Rectal smooth muscle tissue (tissue), 1 donor: ENCODE results near the gene WASF2.
"Not testable (repeated sequence)": the region's sequence is repeated elsewhere in the genome, so short reads cannot be mapped to it uniquely, and the experiment has no call there.

Experiments
- H3K27ac ChIP-seq: one replicate; pipeline ENCODE4 v1.7.0; 2013; ENCODE audit warnings: low read depth, low read length, inconsistent platforms
- H3K27me3 ChIP-seq: one replicate; pipeline ENCODE4 v1.7.0; 2013; ENCODE audit warnings: low read length; ENCODE audit not compliant: control insufficient read depth, insufficient read depth
- H3K36me3 ChIP-seq: one replicate; pipeline ENCODE4 v1.7.0; 2013; ENCODE audit warnings: low read length; ENCODE audit not compliant: control insufficient read depth, insufficient read depth
- H3K4me1 ChIP-seq: one replicate; pipeline ENCODE4 v1.7.0; 2013; ENCODE audit warnings: low read length; ENCODE audit not compliant: control insufficient read depth, insufficient read depth
- H3K4me3 ChIP-seq: one replicate; pipeline ENCODE4 v1.7.0; 2013; ENCODE audit warnings: low read length
- H3K9ac ChIP-seq: one replicate; pipeline ENCODE4 v1.7.0; 2013; ENCODE audit warnings: low read length

WASF2 gene

DNA sequence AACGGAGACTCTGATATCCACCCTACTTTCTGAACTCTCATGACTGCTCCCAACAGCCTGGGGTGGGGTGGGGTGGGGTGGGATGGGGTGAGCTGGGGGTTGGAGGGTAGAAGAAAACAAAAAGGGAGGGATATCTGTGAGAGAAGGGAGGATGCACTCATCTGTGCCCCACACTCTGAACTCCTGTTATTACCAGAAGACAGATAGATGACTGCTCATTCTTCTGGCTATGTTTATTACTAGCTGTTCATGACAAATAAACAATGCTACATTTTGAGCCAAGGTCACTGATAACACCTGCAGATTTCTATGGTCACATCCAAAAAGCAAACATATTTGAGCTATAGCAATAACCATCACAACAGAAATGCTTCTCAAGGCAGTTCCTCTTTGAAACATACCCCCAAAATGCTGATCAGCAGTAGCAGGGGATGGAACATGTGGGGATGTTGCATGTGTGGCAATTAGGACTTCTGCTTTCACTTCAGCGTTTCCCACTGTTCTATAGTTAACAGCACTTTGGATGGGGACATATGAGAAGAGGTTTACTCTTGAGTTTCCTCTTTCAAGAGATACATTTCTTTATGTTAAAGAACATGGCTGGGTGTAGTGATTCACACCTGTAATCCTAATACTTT lies 54.3 kb downstream of the WASF2 start:
- H3K4me1 ChIP-seq: peaks cover 31% of the 10 kb centered on the region
- H3K9ac ChIP-seq: no peak overlapping the region
- H3K4me3 ChIP-seq: no peak overlapping the region
- no peaks in the 10 kb centered on the region for H3K36me3 ChIP-seq
- H3K27ac ChIP-seq: no peak overlapping the region
- H3K27me3 ChIP-seq: no peaks in the 10 kb centered on the region

DNA sequence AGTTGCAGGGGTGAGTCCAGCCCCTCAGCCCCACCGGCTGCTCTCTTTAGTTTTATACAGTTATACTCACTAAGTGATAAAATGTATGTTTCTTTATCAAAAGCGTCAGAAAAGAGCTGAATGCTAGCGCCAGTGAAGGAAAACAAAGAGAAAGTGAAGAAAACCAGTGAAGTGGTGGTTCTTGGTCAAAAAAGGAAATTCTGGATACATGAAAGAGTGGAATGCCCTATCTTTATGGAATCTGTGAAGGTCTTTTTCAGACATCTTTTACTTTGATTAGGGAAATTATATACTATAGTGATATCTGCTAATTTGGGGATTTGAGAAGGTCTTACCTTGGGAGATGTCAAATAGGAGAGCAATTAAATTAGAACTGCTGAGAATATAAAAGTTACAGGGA lies 56.3 kb downstream of the WASF2 start:
- Histone ChIP-seq H3K27me3 (no peaks in the 10 kb centered on the region), H3K27ac (no peak overlapping the region), H3K36me3 (no peaks in the 10 kb centered on the region), H3K4me3 (no peak overlapping the region), H3K9ac (no peak overlapping the region), H3K4me1 (peaks cover 37% of the 10 kb centered on the region)

DNA sequence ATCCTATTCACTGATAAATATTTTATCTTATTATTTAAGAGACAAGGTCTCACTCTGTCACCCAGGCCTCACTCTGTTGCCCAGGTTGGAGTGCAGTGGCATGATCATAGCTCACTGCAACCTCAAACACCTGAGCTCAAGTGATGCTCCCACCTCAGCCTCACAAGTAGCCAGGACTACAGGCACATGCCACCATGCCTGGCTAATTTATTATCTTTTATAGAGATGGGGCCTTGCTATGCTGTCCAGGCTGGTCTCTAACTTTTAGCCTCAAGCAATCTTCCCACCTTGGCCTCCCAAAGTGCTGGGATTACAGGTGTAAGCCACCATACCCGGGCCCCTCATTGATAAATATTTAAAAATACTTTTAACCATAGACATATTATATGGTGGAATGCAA lies 57.2 kb downstream of the WASF2 start:
- H3K9ac ChIP-seq, H3K36me3 ChIP-seq, H3K4me3 ChIP-seq, H3K27ac ChIP-seq, H3K27me3 ChIP-seq: not testable (repeated sequence)
- H3K4me1 ChIP-seq: peaks cover 37% of the 10 kb centered on the region

DNA sequence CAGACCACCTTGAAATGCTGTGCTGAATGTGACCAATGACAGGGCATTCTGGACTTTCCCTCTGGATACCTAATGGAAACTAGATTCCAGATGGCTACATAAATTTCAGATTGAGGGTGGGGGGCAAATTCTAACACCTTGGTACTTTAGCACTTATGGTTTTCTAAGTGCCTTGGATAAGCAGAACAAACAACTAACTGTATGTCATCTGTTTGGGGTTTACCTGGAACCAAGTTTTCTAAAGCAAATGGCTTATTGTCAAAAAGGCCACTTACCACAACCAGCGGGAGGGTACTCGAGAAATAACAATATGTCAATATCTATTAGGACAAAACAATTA lies 58.4 kb downstream of the WASF2 start:
- Histone ChIP-seq H3K4me1 (peaks cover 32% of the 10 kb centered on the region), H3K4me3 (no peak overlapping the region), H3K27me3 (no peaks in the 10 kb centered on the region), H3K27ac (peak overlapping the region; percentile 42), H3K36me3 (peaks cover 14% of the 10 kb centered on the region), H3K9ac (no peak overlapping the region)

DNA sequence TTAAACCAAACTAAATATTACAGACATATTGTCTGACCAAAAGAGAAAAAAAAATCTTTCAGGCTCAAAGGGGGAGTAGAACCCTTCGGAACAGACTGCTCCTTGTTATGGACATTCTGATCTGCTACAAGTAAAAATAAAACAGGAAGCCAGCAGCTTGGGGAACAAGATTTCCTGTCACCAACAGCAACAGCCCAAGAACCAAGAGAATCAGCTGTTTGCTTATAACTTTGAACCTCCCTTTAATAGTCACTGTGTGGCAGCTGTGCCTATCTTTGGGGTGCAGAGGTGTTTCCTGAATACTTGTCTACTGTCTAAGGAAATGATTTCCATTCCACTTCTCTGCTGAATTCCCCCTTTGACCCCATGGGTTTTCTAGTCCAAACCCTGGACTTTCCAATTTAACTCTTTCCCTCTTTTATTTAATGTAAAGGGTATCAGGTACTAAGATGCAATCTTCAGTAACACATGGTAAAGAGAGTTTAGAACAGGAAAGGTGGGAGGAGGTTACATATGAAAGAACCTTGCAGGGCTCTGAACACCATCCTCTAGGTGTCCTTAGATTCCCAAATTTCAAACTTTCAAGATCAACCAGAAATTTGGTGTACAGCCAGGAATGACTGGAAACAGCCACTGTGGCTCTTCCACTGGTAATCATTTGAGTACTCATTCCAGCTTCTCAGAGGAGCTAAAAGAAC lies 58.9 kb downstream of the WASF2 start:
- peaks cover 30% of the 10 kb centered on the region for H3K4me1 ChIP-seq
- H3K27me3 ChIP-seq: no peaks in the 10 kb centered on the region
- peak overlapping the region; percentile 10 for H3K4me3 ChIP-seq
- H3K36me3 ChIP-seq: peaks cover 14% of the 10 kb centered on the region
- H3K9ac ChIP-seq: no peak overlapping the region
- H3K27ac ChIP-seq: peak overlapping the region; percentile 42

DNA sequence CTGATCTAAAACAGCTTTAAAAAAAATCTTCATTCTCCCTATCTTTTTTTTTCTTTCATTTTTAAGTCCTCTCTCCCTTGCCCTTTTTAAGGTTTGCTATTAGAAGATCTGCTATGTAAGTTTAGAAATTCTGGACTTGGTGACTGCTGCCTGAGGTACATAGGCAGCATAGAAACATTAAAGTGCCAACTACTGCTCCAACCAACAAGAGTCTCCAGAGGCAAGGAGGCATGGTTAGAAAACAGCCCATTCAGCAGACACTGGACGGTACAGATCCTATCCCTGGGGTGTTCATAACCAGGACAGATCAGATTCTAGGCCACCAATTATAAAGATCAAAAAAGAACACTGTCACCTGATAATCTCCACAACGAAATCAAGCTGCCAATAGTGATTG lies 60.9 kb downstream of the WASF2 start:
- Histone ChIP-seq H3K36me3 (peaks cover 14% of the 10 kb centered on the region), H3K27me3 (no peaks in the 10 kb centered on the region), H3K4me1 (peaks cover 27% of the 10 kb centered on the region), H3K9ac (no peak overlapping the region), H3K4me3 (no peak overlapping the region), H3K27ac (peak overlapping the region; percentile 53)

DNA sequence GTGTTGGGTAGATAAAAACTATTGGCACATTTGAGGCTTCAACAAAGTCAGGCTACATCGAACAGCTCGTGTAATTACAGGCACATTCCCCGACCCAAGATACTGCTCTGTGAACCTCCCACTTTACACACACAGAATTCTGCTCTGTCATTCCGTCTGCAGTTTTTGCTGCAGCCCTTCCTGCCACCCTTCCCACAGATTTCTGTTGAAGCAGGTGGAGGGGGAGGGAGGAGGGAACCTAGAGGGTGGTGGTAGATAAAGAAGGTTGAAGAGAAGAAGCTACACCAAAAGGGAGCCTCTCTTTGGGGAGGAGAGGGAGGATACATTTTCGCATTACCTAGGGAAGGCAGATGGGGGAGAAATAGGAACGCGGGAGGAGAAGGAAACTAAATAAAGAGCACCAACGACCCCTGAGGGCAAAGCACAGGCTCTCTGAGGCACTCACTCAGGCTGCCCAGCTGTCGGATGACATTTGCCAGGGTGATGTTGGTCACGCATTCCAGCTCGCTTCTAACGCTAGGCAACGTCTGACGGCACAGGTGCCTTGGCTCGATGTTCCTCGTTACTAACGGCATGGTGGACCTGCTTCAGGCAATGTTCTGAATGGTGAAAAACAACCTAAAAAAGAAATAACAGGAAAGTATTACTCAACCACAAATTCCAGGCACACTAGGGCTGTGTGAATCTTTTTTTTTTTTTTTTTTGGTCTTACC lies 61.5 kb downstream of the WASF2 start:
- Histone ChIP-seq H3K27ac (peak overlapping the region; percentile 53), H3K4me3 (peak overlapping the region; percentile 34), H3K4me1 (peaks cover 27% of the 10 kb centered on the region), H3K27me3 (no peaks in the 10 kb centered on the region), H3K9ac (no peak overlapping the region), H3K36me3 (peaks cover 14% of the 10 kb centered on the region)

DNA sequence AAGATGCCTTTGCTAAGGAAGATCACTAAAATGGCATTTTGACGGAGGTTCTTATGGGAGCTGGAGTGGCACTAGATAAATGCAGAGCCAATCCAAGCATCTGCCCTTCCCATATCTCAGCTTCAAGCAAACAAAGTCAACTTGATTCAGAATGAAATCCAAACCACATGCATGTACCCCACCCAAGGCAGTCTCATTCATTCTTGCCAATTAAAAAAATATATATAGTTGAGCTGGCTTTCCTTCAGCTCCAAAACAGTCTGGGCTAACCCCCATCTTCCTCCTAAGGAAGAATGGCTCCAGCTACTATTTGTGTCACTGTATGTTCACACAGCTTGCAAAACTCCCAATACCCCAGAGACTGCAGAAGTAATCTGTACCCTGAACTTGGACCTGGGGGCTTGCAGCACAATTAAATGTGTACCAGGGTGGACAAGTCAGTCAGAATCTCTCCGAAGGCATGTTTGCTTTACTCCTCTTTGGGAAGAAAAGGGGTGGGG lies 62.1 kb downstream of the WASF2 start:
- no peaks in the 10 kb centered on the region for H3K27me3 ChIP-seq
- peaks cover 14% of the 10 kb centered on the region for H3K36me3 ChIP-seq
- H3K4me3 ChIP-seq: no peak overlapping the region
- peaks cover 27% of the 10 kb centered on the region for H3K4me1 ChIP-seq
- peak overlapping the region; percentile 53 for H3K27ac ChIP-seq
- H3K9ac ChIP-seq: no peak overlapping the region

DNA sequence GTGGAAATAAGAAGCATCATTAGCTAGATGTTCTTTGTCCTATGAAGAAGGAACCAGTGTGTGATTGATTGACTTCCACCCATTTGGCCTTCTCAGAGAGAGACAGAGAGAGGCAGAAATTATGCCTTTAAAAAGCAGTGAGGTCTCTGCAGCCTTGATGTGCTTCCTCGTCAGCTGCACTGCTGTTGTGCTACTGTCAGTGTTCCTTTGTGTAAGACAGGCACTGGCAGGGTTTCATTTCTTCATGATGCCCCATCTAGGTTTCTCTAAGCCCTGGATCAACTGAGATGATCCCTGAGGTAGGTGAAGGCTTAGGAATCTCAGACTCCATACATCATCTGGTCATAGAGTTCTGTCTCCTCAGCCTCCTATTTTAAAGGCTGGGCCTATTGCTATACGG lies 62.6 kb downstream of the WASF2 start:
- Histone ChIP-seq H3K27ac (no peak overlapping the region), H3K4me3 (no peak overlapping the region), H3K27me3 (no peaks in the 10 kb centered on the region), H3K9ac (no peak overlapping the region), H3K4me1 (peaks cover 27% of the 10 kb centered on the region), H3K36me3 (peaks cover 14% of the 10 kb centered on the region)

DNA sequence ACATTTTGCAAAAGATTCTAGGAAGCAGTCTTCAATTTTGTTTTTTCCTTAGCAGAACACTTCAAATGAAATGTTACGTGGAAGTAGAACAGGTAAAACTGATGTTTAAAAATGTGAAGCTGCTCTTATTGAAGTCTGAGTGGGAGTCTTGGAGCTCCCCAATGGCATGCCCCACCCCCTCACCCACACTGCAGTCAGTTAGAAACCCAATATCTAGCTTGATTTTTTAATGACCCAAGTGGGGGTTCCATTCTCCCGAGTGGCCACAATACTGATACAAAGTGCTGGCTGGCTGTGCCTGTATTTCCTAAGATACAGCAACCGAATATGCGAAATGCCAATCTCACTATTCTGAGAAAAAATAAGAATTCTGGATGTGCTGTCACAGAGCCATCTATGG lies 66.3 kb downstream of the WASF2 start:
- Histone ChIP-seq H3K27me3 (no peaks in the 10 kb centered on the region), H3K9ac (no peak overlapping the region), H3K4me3 (no peak overlapping the region), H3K27ac (no peak overlapping the region), H3K4me1 (peaks cover 17% of the 10 kb centered on the region), H3K36me3 (peaks cover 14% of the 10 kb centered on the region)

DNA sequence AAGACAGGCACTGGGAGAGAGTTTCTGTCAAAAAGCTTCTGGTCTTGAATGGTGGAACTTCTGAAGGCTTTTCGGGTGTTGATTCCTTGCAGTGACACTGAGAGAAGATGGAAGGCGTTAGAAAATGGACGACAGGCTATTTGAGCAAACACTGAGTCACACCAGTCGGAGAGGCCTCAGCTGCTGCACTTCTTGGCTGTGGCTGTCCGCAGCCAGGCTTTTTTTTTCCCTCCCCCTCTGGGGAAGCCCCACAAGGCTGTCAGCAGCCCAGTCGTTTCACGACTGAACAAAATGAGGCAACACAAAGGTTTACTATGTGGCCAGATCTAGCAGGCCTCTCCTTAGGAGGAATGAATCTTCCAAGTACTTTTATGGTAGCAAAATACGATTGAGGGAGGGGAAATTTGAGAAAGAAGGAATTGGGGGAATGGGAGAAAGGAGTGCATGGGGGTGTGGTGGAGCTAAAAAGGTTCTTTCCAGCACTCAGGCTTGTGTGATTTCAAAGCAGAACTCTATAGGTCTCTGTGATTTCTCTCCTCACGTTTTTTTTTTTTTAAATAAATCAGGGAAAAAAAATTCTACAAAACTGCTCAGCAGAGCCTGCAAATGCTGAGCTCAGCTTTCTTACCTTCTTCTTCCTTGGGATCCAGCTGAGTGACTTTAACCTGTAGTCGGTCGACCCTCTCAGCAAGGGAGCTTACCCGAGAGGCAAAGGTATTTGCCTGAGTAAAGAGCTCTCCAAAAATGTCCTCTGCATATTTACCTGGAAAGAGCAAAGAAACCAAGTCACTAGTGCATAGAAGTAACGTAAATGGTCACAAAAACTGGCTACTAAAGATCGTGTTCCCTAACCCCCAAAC lies 71.4 kb downstream of the WASF2 start:
- peak overlapping the region; percentile 86 for H3K27ac ChIP-seq
- peaks cover 17% of the 10 kb centered on the region for H3K36me3 ChIP-seq
- H3K27me3 ChIP-seq: no peaks in the 10 kb centered on the region
- no peak overlapping the region for H3K4me3 ChIP-seq
- H3K4me1 ChIP-seq: peaks cover 28% of the 10 kb centered on the region
- H3K9ac ChIP-seq: no peak overlapping the region

DNA sequence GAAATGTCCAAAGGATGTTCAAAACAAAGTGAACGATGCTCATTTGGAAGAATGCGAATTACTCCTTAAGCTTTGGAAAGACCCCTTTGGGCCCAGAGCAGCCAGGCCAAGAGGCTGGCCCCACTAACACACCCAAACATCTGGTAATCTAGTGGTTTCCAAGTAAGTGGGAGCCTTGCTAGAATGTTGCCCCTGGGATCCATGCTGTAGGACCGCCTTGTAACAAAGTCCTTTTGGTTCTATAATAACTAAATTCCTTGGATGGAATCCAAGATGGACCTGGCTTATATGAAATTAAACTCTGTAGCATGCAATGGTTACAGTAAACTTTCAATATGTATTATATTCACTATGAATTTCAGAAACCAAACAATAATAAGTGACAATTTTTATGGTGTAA lies 72.3 kb downstream of the WASF2 start:
- H3K9ac ChIP-seq: no peak overlapping the region
- peaks cover 28% of the 10 kb centered on the region for H3K4me1 ChIP-seq
- H3K4me3 ChIP-seq: no peak overlapping the region
- peak overlapping the region; percentile 86 for H3K27ac ChIP-seq
- no peaks in the 10 kb centered on the region for H3K27me3 ChIP-seq
- H3K36me3 ChIP-seq: peaks cover 25% of the 10 kb centered on the region
